ENCODE results near the gene PSME4.
"Not testable (repeated sequence)": the region's sequence is repeated elsewhere in the genome, so short reads cannot be mapped to it uniquely, and the experiment has no call there.

Gene PSME4

GRCh38 chr2:53841651-53842050, 129.1 kb downstream of the PSME4 start:
- not testable (repeated sequence) for H3K9me3 ChIP-seq (ENCODE audit: control insufficient read depth in 2 of 2, low read length in 2 of 2); H3K4me1 ChIP-seq (ENCODE audit: control insufficient read depth, insufficient read depth, low read length); H3K9ac ChIP-seq (ENCODE audit: low read length in 2 of 2); H3K27ac ChIP-seq (ENCODE audit: low read length); H3K36me3 ChIP-seq (ENCODE audit: control insufficient read depth in 2 of 2, insufficient read depth in 2 of 2, low read length in 2 of 2); H3K27me3 ChIP-seq (ENCODE audit: control insufficient read depth in 1 of 2, insufficient read depth in 2 of 2, low read length in 2 of 2); H3K4me3 ChIP-seq (ENCODE audit: low read length in 2 of 2)

GRCh38 chr2:53840580-53840979, 130.2 kb downstream of the PSME4 start:
- no peaks in the 10 kb centered on the region for H3K9me3 ChIP-seq (ENCODE audit: control insufficient read depth in 2 of 2, low read length in 2 of 2)
- H3K4me3 ChIP-seq (ENCODE audit: low read length in 2 of 2), result no peak overlapping the region
- no peaks in the 10 kb centered on the region for H3K27me3 ChIP-seq (ENCODE audit: control insufficient read depth in 1 of 2, insufficient read depth in 2 of 2, low read length in 2 of 2)
- H3K27ac ChIP-seq (ENCODE audit: low read length), result no peak overlapping the region
- no peaks in the 10 kb centered on the region for H3K4me1 ChIP-seq (ENCODE audit: control insufficient read depth, insufficient read depth, low read length)
- peaks cover 0 to 2% of the 10 kb centered on the region in 2 donors for H3K36me3 ChIP-seq (ENCODE audit: control insufficient read depth in 2 of 2, insufficient read depth in 2 of 2, low read length in 2 of 2)
- no peak overlapping the region for H3K9ac ChIP-seq (ENCODE audit: low read length in 2 of 2)

GRCh38 chr2:53829980-53830290, 140.9 kb downstream of the PSME4 start:
- H3K4me1 ChIP-seq (ENCODE audit: control insufficient read depth, insufficient read depth, low read length); H3K9ac ChIP-seq (ENCODE audit: low read length in 2 of 2); H3K9me3 ChIP-seq (ENCODE audit: control insufficient read depth in 2 of 2, low read length in 2 of 2); H3K36me3 ChIP-seq (ENCODE audit: control insufficient read depth in 2 of 2, insufficient read depth in 2 of 2, low read length in 2 of 2); H3K27ac ChIP-seq (ENCODE audit: low read length); H3K4me3 ChIP-seq (ENCODE audit: low read length in 2 of 2); H3K27me3 ChIP-seq (ENCODE audit: control insufficient read depth in 1 of 2, insufficient read depth in 2 of 2, low read length in 2 of 2): not testable (repeated sequence)

- H3K4me3 ChIP-seq (ENCODE audit: low read length in 2 of 2), result no peak overlapping the region
- H3K27ac ChIP-seq (ENCODE audit: low read length), result no peak overlapping the region
These were observed 141.4 kb downstream of the PSME4 start for GRCh38 chr2:53829273-53829979.

GRCh38 chr2:53828331-53828730, 142.5 kb downstream of the PSME4 start:
- Histone ChIP-seq H3K4me1 (ENCODE audit: control insufficient read depth, insufficient read depth, low read length) (no peaks in the 10 kb centered on the region), H3K27me3 (ENCODE audit: control insufficient read depth in 1 of 2, insufficient read depth in 2 of 2, low read length in 2 of 2) (no peaks in the 10 kb centered on the region), H3K9me3 (ENCODE audit: control insufficient read depth in 2 of 2, low read length in 2 of 2) (peaks cover 0 to 7% of the 10 kb centered on the region in 2 donors), H3K27ac (ENCODE audit: low read length) (no peak overlapping the region), H3K4me3 (ENCODE audit: low read length in 2 of 2) (no peak overlapping the region), H3K9ac (ENCODE audit: low read length in 2 of 2) (no peak overlapping the region), H3K36me3 (ENCODE audit: control insufficient read depth in 2 of 2, insufficient read depth in 2 of 2, low read length in 2 of 2) (peaks cover 0 to 2% of the 10 kb centered on the region in 2 donors)

More at GRCh38 chr2:53829273-53829979, 141.4 kb downstream of the PSME4 start:
- Histone ChIP-seq H3K9ac (ENCODE audit: low read length in 2 of 2) (no peak overlapping the region), H3K27me3 (ENCODE audit: control insufficient read depth in 1 of 2, insufficient read depth in 2 of 2, low read length in 2 of 2) (no peaks in the 10 kb centered on the region), H3K9me3 (ENCODE audit: control insufficient read depth in 2 of 2, low read length in 2 of 2) (peaks cover 0 to 7% of the 10 kb centered on the region in 2 donors), H3K36me3 (ENCODE audit: control insufficient read depth in 2 of 2, insufficient read depth in 2 of 2, low read length in 2 of 2) (peaks cover 0 to 2% of the 10 kb centered on the region in 2 donors), H3K4me1 (ENCODE audit: control insufficient read depth, insufficient read depth, low read length) (no peaks in the 10 kb centered on the region)

GRCh38 chr2:53827398-53828175, 143.2 kb downstream of the PSME4 start:
- Histone ChIP-seq H3K9ac (ENCODE audit: low read length in 2 of 2) (no peak overlapping the region), H3K27me3 (ENCODE audit: control insufficient read depth in 1 of 2, insufficient read depth in 2 of 2, low read length in 2 of 2) (no peaks in the 10 kb centered on the region), H3K27ac (ENCODE audit: low read length) (no peak overlapping the region), H3K36me3 (ENCODE audit: control insufficient read depth in 2 of 2, insufficient read depth in 2 of 2, low read length in 2 of 2) (peaks cover 0 to 2% of the 10 kb centered on the region in 2 donors), H3K4me1 (ENCODE audit: control insufficient read depth, insufficient read depth, low read length) (no peaks in the 10 kb centered on the region), H3K4me3 (ENCODE audit: low read length in 2 of 2) (no peak overlapping the region), H3K9me3 (ENCODE audit: control insufficient read depth in 2 of 2, low read length in 2 of 2) (peaks cover 0 to 7% of the 10 kb centered on the region in 2 donors)

- Histone ChIP-seq H3K27me3 (ENCODE audit: control insufficient read depth in 1 of 2, insufficient read depth in 2 of 2, low read length in 2 of 2) (no peaks in the 10 kb centered on the region), H3K4me1 (ENCODE audit: control insufficient read depth, insufficient read depth, low read length) (no peaks in the 10 kb centered on the region), H3K27ac (ENCODE audit: low read length) (no peak overlapping the region), H3K4me3 (ENCODE audit: low read length in 2 of 2) (no peak overlapping the region), H3K36me3 (ENCODE audit: control insufficient read depth in 2 of 2, insufficient read depth in 2 of 2, low read length in 2 of 2) (no peaks in the 10 kb centered on the region), H3K9ac (ENCODE audit: low read length in 2 of 2) (no peak overlapping the region), H3K9me3 (ENCODE audit: control insufficient read depth in 2 of 2, low read length in 2 of 2) (peaks cover 0 to 7% of the 10 kb centered on the region in 2 donors)
These were observed 144.0 kb downstream of the PSME4 start for GRCh38 chr2:53826587-53827397.

GRCh38 chr2:53826030-53826410, 144.8 kb downstream of the PSME4 start:
- H3K4me3 ChIP-seq (ENCODE audit: low read length in 2 of 2), result no peak overlapping the region
- H3K4me1 ChIP-seq (ENCODE audit: control insufficient read depth, insufficient read depth, low read length), result no peaks in the 10 kb centered on the region
- peaks cover 0 to 7% of the 10 kb centered on the region in 2 donors for H3K9me3 ChIP-seq (ENCODE audit: control insufficient read depth in 2 of 2, low read length in 2 of 2)
- no peak overlapping the region for H3K27ac ChIP-seq (ENCODE audit: low read length)
- H3K9ac ChIP-seq (ENCODE audit: low read length in 2 of 2), result no peak overlapping the region
- H3K36me3 ChIP-seq (ENCODE audit: control insufficient read depth in 2 of 2, insufficient read depth in 2 of 2, low read length in 2 of 2), result no peaks in the 10 kb centered on the region
- H3K27me3 ChIP-seq (ENCODE audit: control insufficient read depth in 1 of 2, insufficient read depth in 2 of 2, low read length in 2 of 2), result no peaks in the 10 kb centered on the region

GRCh38 chr2:53823639-53824038, 147.2 kb downstream of the PSME4 start:
- H3K36me3 ChIP-seq (ENCODE audit: control insufficient read depth in 2 of 2, insufficient read depth in 2 of 2, low read length in 2 of 2); H3K9ac ChIP-seq (ENCODE audit: low read length in 2 of 2); H3K27ac ChIP-seq (ENCODE audit: low read length); H3K27me3 ChIP-seq (ENCODE audit: control insufficient read depth in 1 of 2, insufficient read depth in 2 of 2, low read length in 2 of 2); H3K4me3 ChIP-seq (ENCODE audit: low read length in 2 of 2); H3K9me3 ChIP-seq (ENCODE audit: control insufficient read depth in 2 of 2, low read length in 2 of 2); H3K4me1 ChIP-seq (ENCODE audit: control insufficient read depth, insufficient read depth, low read length): not testable (repeated sequence)

GRCh38 chr2:53821810-53822209, 149.0 kb downstream of the PSME4 start:
- peaks cover 6 to 12% of the 10 kb centered on the region in 2 donors for H3K36me3 ChIP-seq (ENCODE audit: control insufficient read depth in 2 of 2, insufficient read depth in 2 of 2, low read length in 2 of 2)

More at GRCh38 chr2:53821810-53822209, 149.0 kb downstream of the PSME4 start:
- Histone ChIP-seq H3K27me3 (ENCODE audit: control insufficient read depth in 1 of 2, insufficient read depth in 2 of 2, low read length in 2 of 2) (no peaks in the 10 kb centered on the region), H3K4me3 (ENCODE audit: low read length in 2 of 2) (no peak overlapping the region), H3K4me1 (ENCODE audit: control insufficient read depth, insufficient read depth, low read length) (no peaks in the 10 kb centered on the region), H3K27ac (ENCODE audit: low read length) (no peak overlapping the region), H3K9ac (ENCODE audit: low read length in 2 of 2) (no peak overlapping the region), H3K9me3 (ENCODE audit: control insufficient read depth in 2 of 2, low read length in 2 of 2) (no peaks in the 10 kb centered on the region)

Measured in stomach smooth muscle (tissue), 2 donors.